Suprapubic skin (tissue), 4 donors: Measurements from ENCODE around the gene ARAP3. TPM values are rescaled to one million over a fixed set of nuclear protein-coding genes. Genes with fewer than 3 reads are reported as not detected.

Experiments
- DNase-seq, 2 donors: peaks; one replicate each; pipeline ENCODE4 v3.0.0-alpha.2; 2019; ENCODE audit warnings: low spot score in 2 of 2
- H3K27ac ChIP-seq: fragments of 200-600 bp; sonication (generic); one replicate; pipeline ENCODE4 v1.5.1; 2019
- H3K27me3 ChIP-seq: fragments of 200-600 bp; sonication (generic); one replicate; pipeline ENCODE4 v1.5.1; 2019
- H3K36me3 ChIP-seq: fragments of 200-600 bp; sonication (generic); one replicate; pipeline ENCODE4 v1.5.1; 2019
- H3K4me1 ChIP-seq: fragments of 200-600 bp; sonication (generic); one replicate; pipeline ENCODE4 v1.5.1; 2019
- H3K4me3 ChIP-seq: fragments of 200-600 bp; sonication (generic); one replicate; pipeline ENCODE4 v1.5.1; 2019; ENCODE audit warnings: mild to moderate bottlenecking
- H3K9me3 ChIP-seq: fragments of 200-600 bp; sonication (generic); one replicate; pipeline ENCODE4 v1.5.1; 2019
- EP300 ChIP-seq: sonication (generic); formaldehyde crosslinking; IDR thresholded peaks from one replicate; pipeline ENCODE4 v1.6.1; 2017; ENCODE audit warnings: antibody characterized with exemption
- POLR2A ChIP-seq, 2 donors: fragments of 450-650 bp; IDR thresholded peaks; one replicate each; pipeline ENCODE4 v1.6.1; 2017; ENCODE audit warnings: antibody characterized with exemption in 2 of 2, mild to moderate bottlenecking in 2 of 2, moderate library complexity in 2 of 2
- POLR2AphosphoS5 ChIP-seq, 3 donors: sonication (generic); formaldehyde crosslinking; IDR thresholded peaks; one replicate each; pipeline ENCODE4 v1.6.1; 2017; ENCODE audit warnings: antibody characterized with exemption in 3 of 3
- WGBS: methylation state at CpG from one replicate; pipeline ENCODE4 v1.1.5; 2018; 5-methylcytosine and 5-hydroxymethylcytosine counted together
- total RNA-seq, 4 donors: library from RNA; depleted of rRNA; stranded (reverse); fragments of >200 nt; gene quantifications; one replicate each; pipeline ENCODE4 v1.1.0, GENCODE V29; 2016
- TF ChIP-seq, protein P1 (sequence below), 2 donors: fragments of 200-600 bp in 1 of 2; fragments of 450-650 bp in 1 of 2; sonication (generic) in 1 of 2; IDR thresholded peaks; one replicate each; pipeline ENCODE4 v1.5.1; 2016 to 2019; ENCODE audit warnings: antibody characterized with exemption in 2 of 2, mild to moderate bottlenecking in 1 of 2, moderate library complexity in 1 of 2

The ARAP3 gene
- total RNA-seq, 4 donors from 2014 or later = 1.5 to 7.4 (median 4.3) TPM

DNA sequence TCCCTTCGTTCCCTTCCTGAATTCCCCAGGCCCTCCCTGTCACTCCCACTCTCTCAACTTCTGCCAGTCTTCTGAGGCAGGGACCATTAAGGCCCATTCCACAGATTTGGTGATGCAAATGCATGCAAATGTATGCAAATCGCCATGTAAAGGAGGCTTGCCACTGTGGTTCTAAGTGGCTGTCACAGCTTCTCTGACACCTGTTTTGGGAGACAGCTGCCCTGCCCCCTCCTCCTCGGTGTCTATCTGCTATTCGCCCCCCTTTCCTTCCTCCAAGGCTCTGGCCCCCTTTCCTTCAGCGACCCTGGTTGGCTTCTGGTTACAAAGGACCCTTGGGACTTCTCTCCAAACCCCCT is 10.5 kb upstream of the ARAP3 start:
- Histone ChIP-seq H3K9me3 (no peaks in the 10 kb centered on the region), H3K27ac (no peak overlapping the region), H3K4me1 (peaks cover 7% of the 10 kb centered on the region), H3K36me3 (no peaks in the 10 kb centered on the region), H3K4me3 (peak overlapping the region; percentile 25), H3K27me3 (peaks cover 3% of the 10 kb centered on the region)
- TF ChIP-seq, protein P1, sequence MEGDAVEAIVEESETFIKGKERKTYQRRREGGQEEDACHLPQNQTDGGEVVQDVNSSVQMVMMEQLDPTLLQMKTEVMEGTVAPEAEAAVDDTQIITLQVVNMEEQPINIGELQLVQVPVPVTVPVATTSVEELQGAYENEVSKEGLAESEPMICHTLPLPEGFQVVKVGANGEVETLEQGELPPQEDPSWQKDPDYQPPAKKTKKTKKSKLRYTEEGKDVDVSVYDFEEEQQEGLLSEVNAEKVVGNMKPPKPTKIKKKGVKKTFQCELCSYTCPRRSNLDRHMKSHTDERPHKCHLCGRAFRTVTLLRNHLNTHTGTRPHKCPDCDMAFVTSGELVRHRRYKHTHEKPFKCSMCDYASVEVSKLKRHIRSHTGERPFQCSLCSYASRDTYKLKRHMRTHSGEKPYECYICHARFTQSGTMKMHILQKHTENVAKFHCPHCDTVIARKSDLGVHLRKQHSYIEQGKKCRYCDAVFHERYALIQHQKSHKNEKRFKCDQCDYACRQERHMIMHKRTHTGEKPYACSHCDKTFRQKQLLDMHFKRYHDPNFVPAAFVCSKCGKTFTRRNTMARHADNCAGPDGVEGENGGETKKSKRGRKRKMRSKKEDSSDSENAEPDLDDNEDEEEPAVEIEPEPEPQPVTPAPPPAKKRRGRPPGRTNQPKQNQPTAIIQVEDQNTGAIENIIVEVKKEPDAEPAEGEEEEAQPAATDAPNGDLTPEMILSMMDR (IDR thresholded peaks at IDR 0.05) = no peak
- TF ChIP-seq POLR2A (IDR thresholded peaks at IDR 0.05) (no peak), POLR2AphosphoS5 (IDR thresholded peaks at IDR 0.05) (no peak), EP300 (no peak)
- DNase-seq = no peak
- WGBS = 27% methylated on average over 5 of the region's 5 CpGs

DNA sequence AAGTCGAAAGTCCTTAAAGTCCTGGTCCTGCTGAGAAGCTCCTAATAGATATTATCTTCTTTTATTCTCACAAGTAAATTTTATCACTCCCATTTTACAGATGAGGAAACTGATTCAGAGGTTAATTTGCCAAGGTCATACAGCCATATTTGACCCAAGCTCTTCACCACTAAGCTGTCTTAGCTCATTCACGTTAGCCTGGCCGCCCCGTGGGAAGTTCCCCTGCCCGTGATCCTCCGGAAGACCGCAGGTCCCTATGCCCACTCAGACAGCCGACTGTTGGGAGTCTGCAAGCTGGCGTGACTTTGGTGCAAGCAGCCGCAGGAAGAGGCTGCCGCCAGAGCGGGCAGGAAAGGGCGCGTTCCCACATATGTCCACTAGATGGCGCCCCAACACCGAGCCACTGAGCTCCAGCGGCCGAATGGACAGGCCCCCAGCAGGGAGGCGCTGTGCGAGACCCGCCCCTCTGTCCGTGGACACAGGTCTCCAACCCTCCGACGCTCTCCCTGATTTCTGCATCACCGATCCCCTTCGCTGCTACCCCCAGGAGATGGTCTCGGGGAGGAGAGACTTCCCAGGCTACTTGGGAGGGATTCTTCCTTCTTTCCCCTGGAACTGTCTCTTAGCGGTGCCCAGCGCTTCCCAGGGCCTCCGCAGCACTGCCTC is 10.0 kb upstream of the ARAP3 start:
- H3K27ac ChIP-seq = no peak overlapping the region
- DNase-seq = peak; percentile 89 to 91
- H3K4me1 ChIP-seq = peaks cover 7% of the 10 kb centered on the region
- H3K9me3 ChIP-seq = no peaks in the 10 kb centered on the region
- H3K27me3 ChIP-seq = peaks cover 3% of the 10 kb centered on the region
- H3K36me3 ChIP-seq = no peaks in the 10 kb centered on the region
- TF ChIP-seq, protein P1 (IDR thresholded peaks at IDR 0.05) = peak; percentile 84 to 96
- TF ChIP-seq EP300 = no peak
- 6% methylated on average over 16 of the region's 30 CpGs for WGBS
- peak overlapping the region; percentile 25 for H3K4me3 ChIP-seq

DNA sequence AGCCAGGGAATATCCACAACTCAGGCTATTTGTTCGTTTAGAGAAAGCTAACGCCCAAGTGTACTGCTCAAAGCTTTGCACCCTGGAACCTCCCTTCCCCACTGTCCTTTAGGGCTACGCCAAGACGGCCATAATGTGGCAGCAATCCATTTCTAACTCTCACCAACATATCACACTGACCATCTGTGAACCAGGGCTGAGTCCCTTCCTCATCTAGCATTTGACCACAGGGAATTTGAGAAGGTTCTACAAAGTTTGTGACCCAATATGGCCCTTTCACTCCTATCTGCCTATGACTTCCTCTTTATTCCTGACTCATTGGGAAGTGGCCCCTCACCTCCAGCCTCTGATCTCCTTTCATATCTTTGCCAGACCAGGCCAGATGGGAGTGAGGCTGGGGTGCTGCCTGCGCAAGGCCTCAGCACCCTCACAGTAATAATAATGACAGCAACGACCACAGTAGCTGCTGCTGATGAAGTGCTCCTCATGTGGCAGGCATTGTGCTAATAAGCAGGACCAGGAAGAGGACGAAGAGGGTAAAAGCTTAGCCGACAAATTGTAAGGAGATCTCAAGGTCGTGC is 9.3 kb upstream of the ARAP3 start:
- whole genome bisulfite sequencing = 67% methylated on average over 9 of the region's 9 CpGs
- no peaks in the 10 kb centered on the region for H3K9me3 ChIP-seq
- DNase-seq = no peak
- H3K27me3 ChIP-seq = peaks cover 3% of the 10 kb centered on the region
- H3K27ac ChIP-seq = no peak overlapping the region
- TF ChIP-seq POLR2AphosphoS5 (IDR thresholded peaks at IDR 0.05) = no peak
- no peak for TF ChIP-seq EP300
- no peak for TF ChIP-seq POLR2A (IDR thresholded peaks at IDR 0.05)
- TF ChIP-seq, protein P1 (IDR thresholded peaks at IDR 0.05) = no peak
- H3K36me3 ChIP-seq = no peaks in the 10 kb centered on the region
- no peak overlapping the region for H3K4me3 ChIP-seq
- peaks cover 7% of the 10 kb centered on the region for H3K4me1 ChIP-seq

DNA sequence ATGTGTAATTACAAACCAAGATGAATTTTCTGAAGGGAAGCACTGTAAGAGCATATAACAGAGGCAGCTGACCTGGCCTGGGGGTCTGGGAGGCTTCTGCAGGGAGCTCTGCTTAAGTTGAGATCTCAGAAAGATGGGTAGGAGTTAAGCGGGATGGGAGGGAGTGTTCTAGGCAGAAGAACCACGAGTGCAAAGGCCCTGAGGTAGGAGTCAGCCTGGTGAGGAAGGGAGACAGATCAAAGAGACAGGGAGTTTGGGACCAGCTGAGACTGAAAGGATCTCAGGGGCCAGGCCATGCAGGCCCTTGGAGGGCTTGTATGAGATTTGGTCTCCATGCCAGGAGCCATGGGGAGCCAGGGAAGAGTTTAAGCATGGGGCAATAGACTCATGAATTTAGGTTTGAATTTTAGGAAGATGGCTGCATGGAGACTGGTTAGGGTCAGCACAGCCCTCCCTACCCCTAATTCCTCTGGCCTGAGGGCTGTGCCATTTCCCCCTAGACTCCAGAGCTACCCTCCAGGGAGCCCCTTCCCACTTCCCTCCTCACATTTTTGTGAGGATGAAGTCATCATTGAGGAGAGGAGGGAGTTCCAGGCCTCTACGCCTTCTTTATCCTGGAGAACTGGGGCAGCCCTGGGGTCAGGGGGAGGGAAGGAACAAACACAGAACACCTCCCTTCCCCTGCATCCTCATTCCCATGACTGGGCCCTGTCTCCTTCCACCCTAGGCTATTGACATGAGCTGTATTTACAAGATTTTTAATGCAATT is 4.8 kb upstream of the ARAP3 start:
- TF ChIP-seq POLR2A (IDR thresholded peaks at IDR 0.05) (no peak), POLR2AphosphoS5 (IDR thresholded peaks at IDR 0.05) (no peak), EP300 (no peak)
- TF ChIP-seq, protein P1 (IDR thresholded peaks at IDR 0.05) = no peak
- DNase-seq = no peak
- H3K4me1 ChIP-seq = peaks cover 18% of the 10 kb centered on the region
- H3K36me3 ChIP-seq = no peaks in the 10 kb centered on the region
- 77% methylated on average over 3 of the region's 3 CpGs for WGBS
- H3K27me3 ChIP-seq = peaks cover 3% of the 10 kb centered on the region
- H3K9me3 ChIP-seq = no peaks in the 10 kb centered on the region
- H3K27ac ChIP-seq = no peak overlapping the region
- no peak overlapping the region for H3K4me3 ChIP-seq

DNA sequence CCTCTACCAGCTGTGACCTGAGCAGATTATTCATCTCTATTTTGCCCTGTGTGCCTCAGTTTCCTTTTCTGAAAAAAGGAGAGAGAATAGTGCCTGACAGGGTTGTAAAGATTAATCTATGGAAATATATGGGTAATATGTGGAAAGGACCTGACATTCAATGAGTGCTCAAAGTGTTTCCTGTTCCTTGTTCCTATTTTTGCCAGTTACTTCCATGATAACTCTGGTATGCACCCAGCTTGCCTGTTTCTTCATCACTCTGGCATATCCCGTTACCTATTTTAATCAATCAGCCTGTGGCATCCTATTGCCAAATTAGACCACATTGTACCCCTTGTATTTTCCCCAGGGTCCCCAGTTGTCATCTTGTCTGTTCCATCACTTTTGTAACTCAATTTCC is 3.6 kb upstream of the ARAP3 start:
- no peak for DNase-seq
- peaks cover 3% of the 10 kb centered on the region for H3K27me3 ChIP-seq
- no peaks in the 10 kb centered on the region for H3K9me3 ChIP-seq
- H3K4me3 ChIP-seq = no peak overlapping the region
- H3K4me1 ChIP-seq = peaks cover 29% of the 10 kb centered on the region
- TF ChIP-seq POLR2AphosphoS5 (IDR thresholded peaks at IDR 0.05) = no peak
- no peak for TF ChIP-seq EP300
- TF ChIP-seq, protein P1 (IDR thresholded peaks at IDR 0.05) = no peak
- no peak for TF ChIP-seq POLR2A (IDR thresholded peaks at IDR 0.05)
- H3K36me3 ChIP-seq = no peaks in the 10 kb centered on the region
- 76% methylated on average over 1 of the region's 1 CpG for WGBS
- no peak overlapping the region for H3K27ac ChIP-seq
